Measurements from ENCODE around the gene RUNX3. TPM values are rescaled to one million over a fixed set of nuclear protein-coding genes. Genes with fewer than 3 reads are reported as not detected.

Gene RUNX3
- total and polyA plus RNA-seq, 4 experiments from 2014 or later, result 12.5 to 112 (median 78.0) TPM

DNA sequence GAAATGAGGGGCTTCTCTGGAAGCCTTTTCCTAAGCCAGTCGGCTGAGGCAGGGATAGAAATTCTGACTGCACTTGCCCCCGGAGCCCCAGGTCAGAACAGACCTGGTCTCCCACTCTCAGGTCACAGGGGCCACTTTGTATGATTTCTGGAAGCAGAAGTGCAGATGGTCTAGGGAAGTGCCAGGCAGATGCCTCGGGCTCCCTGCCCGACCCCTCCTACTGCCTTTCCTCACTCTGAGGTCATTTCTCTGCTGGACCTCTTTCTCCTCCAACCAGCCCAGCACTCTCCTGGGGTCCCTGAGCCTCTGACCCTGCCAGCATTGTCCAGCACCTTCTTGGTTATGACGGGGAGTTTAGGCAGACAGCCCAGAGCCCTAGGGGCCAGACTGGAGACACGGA is 8.7 kb downstream of the RUNX3 start:
- peak in 1 of 5 donors; percentile 22 for DNase-seq
- POLR2A ChIA-PET (ENCODE audit: partially characterized antibody), result interaction anchor here (0.6 to 14.7 kb wide), 5 partner anchors 6 to 115 kb away, joined by 4 to 335 read pairs (median 206); partner anchors contain the start of gene RUNX3
- H3K27ac ChIP-seq (ENCODE audit: low read depth, low read length), result peak overlapping the region; percentile 98
- H3K4me3 Mint-ChIP-seq, result peak overlapping the region in 6 of 8 donors; percentile 10 to 82 (median 46)
- peaks cover 66% of the 10 kb centered on the region for H3K36me3 ChIP-seq (ENCODE audit: insufficient read depth, low read length)
- H3K9me3 ChIP-seq (ENCODE audit: control insufficient read depth in 1 of 2, low read length in 2 of 2), result no peaks in the 10 kb centered on the region
- H3K27ac Mint-ChIP-seq, result peak overlapping the region; percentile 99 to 100 (median 100)
- H3K4me1 ChIP-seq (ENCODE audit: insufficient read depth, low read length), result peaks cover 100% of the 10 kb centered on the region
- no peaks in the 10 kb centered on the region for H3K9me3 Mint-ChIP-seq
- peaks cover 49 to 99% (median 76%) of the 10 kb centered on the region in 4 donors for H3K4me1 Mint-ChIP-seq
- CTCF ChIA-PET (ENCODE audit: partially characterized antibody), result interaction anchor here (0.7 to 13.7 kb wide), 3 partner anchors 9 to 114 kb away, joined by 4 to 133 read pairs (median 39); no protein-coding TSS in a partner anchor
- H3K27me3 ChIP-seq (ENCODE audit: insufficient read depth, low read length), result no peaks in the 10 kb centered on the region
- H3K36me3 Mint-ChIP-seq, result peaks cover 53 to 84% of the 10 kb centered on the region in 2 donors
- H3K27me3 Mint-ChIP-seq, result no peaks in the 10 kb centered on the region
- H3K4me3 ChIP-seq (ENCODE audit: low read length in 2 of 2), result no peak overlapping the region
- intact Hi-C loops (cut with micrococcal nuclease), result loop anchor here (10.0 kb wide), 1 partner anchor 417 kb away; the partner anchor contains the start of gene RCAN3

DNA sequence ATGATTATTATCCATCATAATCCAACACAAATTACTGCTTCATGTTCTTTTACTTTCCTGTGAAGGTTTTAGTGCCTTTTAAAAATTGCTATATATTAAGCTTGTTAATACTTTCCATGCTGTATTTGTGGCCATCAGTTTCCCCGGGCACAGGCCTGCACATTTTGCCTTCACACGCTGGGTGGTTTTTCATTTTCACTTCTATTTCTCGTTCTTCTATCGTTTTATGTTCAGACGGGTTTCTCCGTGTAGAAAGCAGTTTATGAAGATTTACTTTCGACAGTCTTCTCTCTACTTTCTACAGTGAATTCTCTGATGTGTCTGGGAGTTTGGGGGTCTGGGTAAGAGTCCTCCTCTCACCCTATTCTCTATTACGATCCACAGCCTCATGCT is 9.5 kb downstream of the RUNX3 start:
- Histone ChIP-seq H3K9me3 (ENCODE audit: control insufficient read depth in 1 of 2, low read length in 2 of 2) (no peaks in the 10 kb centered on the region), H3K4me3 (ENCODE audit: low read length in 2 of 2) (peak overlapping the region in 1 of 2 donors; percentile 34), H3K27ac (ENCODE audit: low read depth, low read length) (peak overlapping the region; percentile 98), H3K27me3 (ENCODE audit: insufficient read depth, low read length) (no peaks in the 10 kb centered on the region), H3K4me1 (ENCODE audit: insufficient read depth, low read length) (peaks cover 100% of the 10 kb centered on the region), H3K36me3 (ENCODE audit: insufficient read depth, low read length) (peaks cover 69% of the 10 kb centered on the region)
- no peak for DNase-seq
- peak overlapping the region in 7 of 8 donors; percentile 36 to 81 (median 64) for H3K4me3 Mint-ChIP-seq
- intact Hi-C loops (cut with micrococcal nuclease), result loop anchor here (10.0 kb wide), 1 partner anchor 416 kb away; the partner anchor contains the start of gene RCAN3
- H3K9me3 Mint-ChIP-seq, result no peaks in the 10 kb centered on the region
- CTCF ChIA-PET (ENCODE audit: partially characterized antibody), result interaction anchor here (1.8 kb wide), 1 partner anchor 73 kb away, joined by 6 read pairs; no protein-coding TSS in a partner anchor
- H3K27me3 Mint-ChIP-seq, result no peaks in the 10 kb centered on the region
- H3K36me3 Mint-ChIP-seq, result peaks cover 47 to 82% of the 10 kb centered on the region in 2 donors
- POLR2A ChIA-PET (ENCODE audit: partially characterized antibody), result interaction anchor here (1.0 to 14.7 kb wide), 4 partner anchors 5 to 103 kb away, joined by 3 to 335 read pairs (median 169); partner anchors contain the start of gene RUNX3
- peak overlapping the region; percentile 99 to 100 (median 100) for H3K27ac Mint-ChIP-seq
- H3K4me1 Mint-ChIP-seq, result peaks cover 42 to 99% (median 74%) of the 10 kb centered on the region in 4 donors

DNA sequence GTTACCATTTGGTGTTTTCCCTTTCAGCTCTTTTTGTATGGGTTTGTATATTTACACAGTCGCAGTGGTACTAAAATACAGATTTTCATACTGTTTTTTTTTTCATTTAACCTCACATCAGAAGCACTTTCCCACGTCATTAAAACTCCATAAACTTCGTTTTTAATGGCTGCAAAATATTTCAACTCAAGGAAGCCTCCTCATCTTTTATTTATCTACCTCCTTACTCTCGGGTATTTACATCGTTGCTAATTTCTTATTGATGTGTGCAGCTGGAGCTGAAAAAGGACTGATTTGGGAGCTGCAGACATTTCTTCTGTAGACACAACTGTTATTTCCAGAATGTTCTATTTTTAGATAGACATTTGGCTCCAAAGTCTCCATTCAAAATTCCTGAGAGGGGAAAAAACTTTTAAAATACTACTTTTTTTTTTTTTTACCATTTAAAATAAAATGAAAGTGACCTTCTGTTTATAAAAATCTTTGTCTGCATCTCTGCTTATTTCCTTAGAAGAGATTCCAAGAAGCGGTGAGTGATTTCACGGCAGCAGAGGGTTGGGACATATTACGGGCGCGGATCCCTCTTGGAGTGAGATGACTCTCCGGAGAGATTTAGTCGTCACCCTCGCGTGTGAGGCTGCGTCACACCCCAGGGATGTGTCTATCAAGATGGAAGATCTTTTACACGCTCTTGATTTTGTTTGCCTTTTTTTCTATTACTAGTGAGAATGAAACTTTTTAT is 10.1 kb downstream of the RUNX3 start:
- peak overlapping the region; percentile 99 to 100 (median 100) for H3K27ac Mint-ChIP-seq
- peak in 1 of 5 donors; percentile 80 for DNase-seq
- H3K4me3 Mint-ChIP-seq, result peak overlapping the region in 7 of 8 donors; percentile 36 to 81 (median 64)
- no peaks in the 10 kb centered on the region for H3K27me3 Mint-ChIP-seq
- peaks cover 49 to 82% of the 10 kb centered on the region in 2 donors for H3K36me3 Mint-ChIP-seq
- intact Hi-C loops (cut with micrococcal nuclease), result loop anchor here (10.0 kb wide), 1 partner anchor 415 kb away; the partner anchor contains the start of gene RCAN3
- Histone ChIP-seq H3K4me3 (ENCODE audit: low read length in 2 of 2) (no peak overlapping the region), H3K27me3 (ENCODE audit: insufficient read depth, low read length) (no peaks in the 10 kb centered on the region), H3K4me1 (ENCODE audit: insufficient read depth, low read length) (peaks cover 100% of the 10 kb centered on the region), H3K9me3 (ENCODE audit: control insufficient read depth in 1 of 2, low read length in 2 of 2) (no peaks in the 10 kb centered on the region), H3K27ac (ENCODE audit: low read depth, low read length) (peak overlapping the region; percentile 98), H3K36me3 (ENCODE audit: insufficient read depth, low read length) (peaks cover 68% of the 10 kb centered on the region)
- H3K9me3 Mint-ChIP-seq, result peaks cover 0 to under 1% (median 0%) of the 10 kb centered on the region in 8 donors
- peaks cover 41 to 99% (median 73%) of the 10 kb centered on the region in 4 donors for H3K4me1 Mint-ChIP-seq
- CTCF ChIA-PET (ENCODE audit: partially characterized antibody), result interaction anchor here (0.8 to 1.8 kb wide), 3 partner anchors 9 to 117 kb away, joined by 3 to 8 read pairs (median 6); no protein-coding TSS in a partner anchor
- POLR2A ChIA-PET (ENCODE audit: partially characterized antibody), result interaction anchor here (1.0 to 14.7 kb wide), 4 partner anchors 5 to 103 kb away, joined by 3 to 335 read pairs (median 169); partner anchors contain the start of gene RUNX3

DNA sequence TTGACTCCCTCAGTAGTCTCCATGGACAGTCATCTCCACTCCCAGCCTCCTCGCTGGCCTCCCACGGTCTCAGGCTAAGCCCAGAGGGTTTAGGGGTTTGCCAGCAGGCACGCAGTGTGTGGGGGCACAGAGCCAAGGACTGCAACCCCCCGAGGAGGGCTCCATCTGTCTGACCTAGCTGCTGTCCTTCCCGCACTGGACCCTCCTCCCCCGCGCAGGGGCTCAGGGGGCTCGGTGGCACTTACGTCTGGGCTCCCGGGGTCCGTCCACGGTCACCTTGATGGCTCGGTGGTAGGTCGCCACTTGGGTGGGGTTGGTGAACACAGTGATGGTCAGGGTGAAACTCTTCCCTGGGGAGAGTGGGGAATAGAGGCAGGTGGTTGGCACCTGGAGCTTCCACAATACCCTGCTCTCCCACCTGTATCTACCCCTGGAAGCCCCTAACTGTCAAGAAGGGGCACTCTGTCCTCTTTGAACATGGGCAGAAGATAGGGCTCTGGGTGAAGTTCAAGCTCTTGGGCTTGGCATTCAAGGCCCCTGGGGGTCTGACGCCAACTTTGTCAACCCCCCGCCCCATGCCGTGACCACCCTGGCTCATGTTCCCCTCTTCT is 11.0 kb downstream of the RUNX3 start:
- ChIA-PET CTCF (ENCODE audit: partially characterized antibody) (interaction anchor here (0.8 to 1.8 kb wide), 3 partner anchors 8 to 118 kb away, joined by 3 to 8 read pairs (median 6); no protein-coding TSS in a partner anchor), POLR2A (ENCODE audit: partially characterized antibody) (interaction anchor here (1.3 to 14.7 kb wide), 3 partner anchors 8 to 74 kb away, joined by 3 to 335 read pairs (median 4); partner anchors contain the start of gene RUNX3)
- Histone ChIP-seq H3K9me3 (ENCODE audit: control insufficient read depth in 1 of 2, low read length in 2 of 2) (no peaks in the 10 kb centered on the region), H3K4me3 (ENCODE audit: low read length in 2 of 2) (no peak overlapping the region), H3K36me3 (ENCODE audit: insufficient read depth, low read length) (peaks cover 67% of the 10 kb centered on the region), H3K27ac (ENCODE audit: low read depth, low read length) (peak overlapping the region; percentile 98), H3K4me1 (ENCODE audit: insufficient read depth, low read length) (peaks cover 100% of the 10 kb centered on the region), H3K27me3 (ENCODE audit: insufficient read depth, low read length) (no peaks in the 10 kb centered on the region)
- DNase-seq, result no peak
- H3K27me3 Mint-ChIP-seq, result no peaks in the 10 kb centered on the region
- peaks cover 47 to 81% of the 10 kb centered on the region in 2 donors for H3K36me3 Mint-ChIP-seq
- H3K27ac Mint-ChIP-seq, result peak overlapping the region; percentile 57 to 100 (median 99)
- peak overlapping the region in 2 of 8 donors; percentile 25 to 73 for H3K4me3 Mint-ChIP-seq
- H3K4me1 Mint-ChIP-seq, result peaks cover 37 to 97% (median 70%) of the 10 kb centered on the region in 4 donors
- H3K9me3 Mint-ChIP-seq, result peaks cover 0 to 3% (median 0%) of the 10 kb centered on the region in 8 donors
- intact Hi-C loops (cut with micrococcal nuclease), result no loop called here

DNA sequence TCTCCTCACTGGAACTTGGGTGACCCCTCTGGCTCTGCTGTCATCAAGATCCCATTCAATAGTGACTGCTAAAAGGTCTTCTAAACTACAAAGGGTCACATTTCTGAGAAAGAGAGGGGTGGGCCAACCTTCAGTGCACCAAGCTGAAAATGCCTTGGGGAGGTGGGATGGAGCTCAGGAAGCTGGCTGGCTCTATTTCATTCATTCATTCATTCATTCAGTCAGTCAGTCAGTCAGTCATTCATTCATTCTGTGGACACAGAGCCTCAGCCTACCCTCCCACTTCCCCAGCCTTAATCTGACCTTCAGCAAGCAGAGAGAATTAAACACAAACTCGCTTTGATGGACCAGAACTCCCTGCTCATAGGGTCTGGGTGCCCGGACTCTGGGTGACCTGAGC is 11.7 kb downstream of the RUNX3 start:
- Mint-ChIP-seq H3K36me3 (peaks cover 43 to 79% of the 10 kb centered on the region in 2 donors), H3K27ac (peak overlapping the region; percentile 71 to 100 (median 85)), H3K4me1 (peaks cover 33 to 95% (median 70%) of the 10 kb centered on the region in 4 donors), H3K4me3 (peak overlapping the region in 2 of 8 donors; percentile 20 to 73), H3K9me3 (peaks cover 0 to 3% (median 0%) of the 10 kb centered on the region in 8 donors), H3K27me3 (no peaks in the 10 kb centered on the region)
- H3K36me3 ChIP-seq (ENCODE audit: insufficient read depth, low read length), result peaks cover 67% of the 10 kb centered on the region
- ChIA-PET CTCF (ENCODE audit: partially characterized antibody) (interaction anchor here (1.6 kb wide), 1 partner anchor 119 kb away, joined by 8 read pairs; no protein-coding TSS in a partner anchor), POLR2A (ENCODE audit: partially characterized antibody) (interaction anchor here (1.3 to 14.7 kb wide), 2 partner anchors 9 to 71 kb away, joined by 4 to 335 read pairs; partner anchors contain the start of gene RUNX3)
- no peak for DNase-seq
- H3K27me3 ChIP-seq (ENCODE audit: insufficient read depth, low read length), result no peaks in the 10 kb centered on the region
- H3K4me3 ChIP-seq (ENCODE audit: low read length in 2 of 2), result no peak overlapping the region
- H3K4me1 ChIP-seq (ENCODE audit: insufficient read depth, low read length), result peaks cover 100% of the 10 kb centered on the region
- no peaks in the 10 kb centered on the region for H3K9me3 ChIP-seq (ENCODE audit: control insufficient read depth in 1 of 2, low read length in 2 of 2)
- peak overlapping the region; percentile 98 for H3K27ac ChIP-seq (ENCODE audit: low read depth, low read length)
- intact Hi-C loops (cut with micrococcal nuclease), result no loop called here

DNA sequence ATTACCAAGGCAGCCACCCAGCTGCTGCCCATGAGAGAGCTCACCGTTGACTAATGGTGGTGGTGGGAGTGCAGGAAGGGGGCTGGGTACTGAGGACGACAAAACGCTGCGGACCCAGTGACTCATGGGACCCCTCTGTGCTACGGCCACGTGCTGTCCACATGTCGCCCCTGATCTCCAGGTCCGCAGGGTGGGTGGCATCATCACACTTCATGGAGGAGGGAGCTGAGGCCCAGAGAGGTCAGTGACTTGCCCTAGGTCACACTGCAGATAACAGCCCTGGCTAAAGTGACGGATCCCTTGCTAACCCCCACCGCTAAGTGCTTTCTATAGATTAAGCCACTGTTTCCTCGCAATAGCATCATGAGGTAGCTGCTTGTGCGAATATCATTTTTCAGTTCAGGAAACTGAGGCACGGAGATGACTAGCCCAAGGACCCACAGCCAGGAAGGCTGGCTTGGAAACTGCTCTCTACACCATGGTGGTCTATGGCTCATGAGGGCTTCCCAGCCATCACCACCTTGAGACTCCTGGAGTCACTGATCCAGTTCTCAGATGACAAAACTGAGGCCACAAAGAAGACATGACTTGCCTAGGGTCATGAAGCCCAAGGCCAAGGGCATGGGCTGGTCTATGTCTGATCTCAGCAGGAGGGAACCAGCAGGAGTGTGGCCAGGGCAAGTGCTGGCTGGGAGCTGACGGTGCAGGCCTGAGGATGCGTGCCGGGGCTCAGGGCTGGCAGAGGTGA is 12.6 kb downstream of the RUNX3 start:
- Mint-ChIP-seq H3K4me1 (peaks cover 32 to 94% (median 70%) of the 10 kb centered on the region in 4 donors), H3K27ac (peak overlapping the region in 6 of 7 donors; percentile 52 to 99 (median 77)), H3K36me3 (peaks cover 41 to 83% of the 10 kb centered on the region in 2 donors), H3K9me3 (peaks cover 0 to 3% (median 0%) of the 10 kb centered on the region in 8 donors), H3K27me3 (no peaks in the 10 kb centered on the region), H3K4me3 (peak overlapping the region in 2 of 8 donors; percentile 15 to 39)
- H3K27ac ChIP-seq (ENCODE audit: low read depth, low read length), result peak overlapping the region; percentile 98
- no peak overlapping the region for H3K4me3 ChIP-seq (ENCODE audit: low read length in 2 of 2)
- CTCF ChIA-PET (ENCODE audit: partially characterized antibody), result no interaction called here
- peak in 1 of 5 donors; percentile 2 for DNase-seq
- H3K36me3 ChIP-seq (ENCODE audit: insufficient read depth, low read length), result peaks cover 74% of the 10 kb centered on the region
- H3K4me1 ChIP-seq (ENCODE audit: insufficient read depth, low read length), result peaks cover 100% of the 10 kb centered on the region
- intact Hi-C loops (cut with micrococcal nuclease), result no loop called here
- H3K27me3 ChIP-seq (ENCODE audit: insufficient read depth, low read length), result no peaks in the 10 kb centered on the region
- POLR2A ChIA-PET (ENCODE audit: partially characterized antibody), result interaction anchor here (1.3 to 14.7 kb wide), 2 partner anchors 9 to 70 kb away, joined by 4 to 335 read pairs; partner anchors contain the start of gene RUNX3
- H3K9me3 ChIP-seq (ENCODE audit: control insufficient read depth in 1 of 2, low read length in 2 of 2), result no peaks in the 10 kb centered on the region

All from CD4-positive, alpha-beta memory T cell (primary cell).